Natural killer cell (primary cell): ENCODE measurements around the gene TAS2R13. TPM values are rescaled to one million over a fixed set of nuclear protein-coding genes. Genes with fewer than 3 reads are reported as not detected.

ENCODE experiments used
- ATAC-seq, 3 donors: fragments of 150-1000 bp in 2 of 3; fragments of 200-7000 bp in 1 of 3; cut with Tn5 transposase; 1 replicate in 1 of 3; 2 replicates in 2 of 3; pipeline ENCODE4 v1.10.0; 2021; ENCODE audit warnings: mild to moderate bottlenecking in 2 of 3, moderate library complexity in 2 of 3
- DNase-seq, 2 donors: peaks; one replicate each; pipeline versions ENCODE4 v3.0.0 to v3.0.0-alpha.2; 2013 to 2021; ENCODE audit warnings: mixed read lengths in 1 of 2
- H3K27ac ChIP-seq: one replicate; pipeline ENCODE4 v1.5.1; 2013; ENCODE audit warnings: mild to moderate bottlenecking, low read length
- H3K27me3 ChIP-seq: one replicate; pipeline ENCODE4 v1.6.1; 2013; ENCODE audit warnings: low read length; ENCODE audit not compliant: control insufficient read depth, insufficient read depth
- H3K36me3 ChIP-seq: one replicate; pipeline ENCODE4 v1.6.1; 2013; ENCODE audit warnings: low read length; ENCODE audit not compliant: control insufficient read depth, insufficient read depth
- H3K4me1 ChIP-seq: one replicate; pipeline ENCODE4 v1.6.1; 2013; ENCODE audit warnings: low read length; ENCODE audit not compliant: control insufficient read depth, insufficient read depth
- H3K4me3 ChIP-seq: one replicate; pipeline ENCODE4 v1.5.1; 2013; ENCODE audit warnings: low read length
- H3K9me3 ChIP-seq: one replicate; pipeline ENCODE4 v1.6.1; 2013; ENCODE audit warnings: low read length; ENCODE audit not compliant: control insufficient read depth, insufficient read depth
- H3K27ac Mint-ChIP-seq, 2 donors: one replicate each; pipeline ENCODE4 v1.8.0; 2022; ENCODE audit warnings: mild to moderate bottlenecking in 2 of 2, mixed read lengths in 2 of 2, moderate library complexity in 1 of 2
- H3K27me3 Mint-ChIP-seq, 2 donors: one replicate each; pipeline ENCODE4 v1.8.0; 2022; ENCODE audit warnings: low read depth in 2 of 2, mixed read lengths in 2 of 2
- H3K36me3 Mint-ChIP-seq: one replicate; pipeline ENCODE4 v1.8.0; 2022; ENCODE audit warnings: mixed read lengths
- H3K4me1 Mint-ChIP-seq, 2 donors: one replicate each; pipeline ENCODE4 v1.8.0; 2022; ENCODE audit warnings: mixed read lengths in 2 of 2
- H3K4me3 Mint-ChIP-seq: one replicate; pipeline ENCODE4 v1.8.0; 2022; ENCODE audit warnings: mild to moderate bottlenecking, moderate library complexity, mixed read lengths
- H3K9me3 Mint-ChIP-seq, 2 donors: one replicate each; pipeline ENCODE4 v1.8.0; 2022; ENCODE audit warnings: mixed read lengths in 2 of 2
- CTCF ChIP-seq: fragments of 200-600 bp; IDR thresholded peaks from one replicate; pipeline ENCODE4 v1.8.0; 2022; ENCODE audit warnings: antibody characterized with exemption
- WGBS: methylation state at CpG from one replicate; pipeline ENCODE4 v1.1.7; 2013; ENCODE audit warnings: missing lambda C conversion rate; ENCODE audit not compliant: insufficient coverage; 5-methylcytosine and 5-hydroxymethylcytosine counted together
- intact Hi-C: fragments of 100-400 bp; cut with micrococcal nuclease; formaldehyde crosslinking; loops from one replicate; pipeline ENCODE4 v1.14.2; 2022
- total RNA-seq, 4 donors: library from RNA; stranded (reverse); fragments of 120-200 nt in 1 of 4; gene quantifications; one replicate each; pipeline versions ENCODE4 v1.2.3 to v1.2.4, GENCODE V29; 2013 to 2022

Gene TAS2R13
- total RNA-seq, 3 donors from 2014 or later (not counting 1 experiment from before 2014, with no cell fraction given): 1.6 to 2.5 (median 2.0) TPM

- WGBS: 100% methylated on average over 1 of the region's 2 CpGs
- no peak for DNase-seq
- Mint-ChIP-seq H3K9me3 (peaks cover 4 to 5% of the 10 kb centered on the region in 2 donors), H3K27ac (no peak overlapping the region), H3K27me3 (no peaks in the 10 kb centered on the region), H3K4me1 (peaks cover 0 to 2% of the 10 kb centered on the region in 2 donors), H3K4me3 (no peak overlapping the region), H3K36me3 (peaks cover 38% of the 10 kb centered on the region)
- no peaks in the 10 kb centered on the region for H3K4me1 ChIP-seq
- no peak for TF ChIP-seq CTCF
- no peak for ATAC-seq
- no peaks in the 10 kb centered on the region for H3K27me3 ChIP-seq
- no peak overlapping the region for H3K27ac ChIP-seq
- intact Hi-C loops: no loop called here
- H3K4me3 ChIP-seq: no peak overlapping the region
- H3K36me3 ChIP-seq: peaks cover 2% of the 10 kb centered on the region
- H3K9me3 ChIP-seq: peaks cover 10% of the 10 kb centered on the region
Measured at GRCh38 chr12:10863512-10864218, 45.7 kb downstream of the TAS2R13 start.

GRCh38 chr12:10861366-10861765 lies 48.0 kb downstream of the TAS2R13 start:
- no peaks in the 10 kb centered on the region for H3K4me1 ChIP-seq
- H3K27ac ChIP-seq: no peak overlapping the region
- no peak for TF ChIP-seq CTCF
- H3K4me3 Mint-ChIP-seq: no peak overlapping the region
- no peaks in the 10 kb centered on the region for H3K4me1 Mint-ChIP-seq
- ATAC-seq (no peak), DNase-seq (no peak)
- H3K36me3 Mint-ChIP-seq: peaks cover 56% of the 10 kb centered on the region
- H3K4me3 ChIP-seq: no peak overlapping the region
- WGBS: 96% methylated on average over 2 of the region's 2 CpGs
- no peak overlapping the region for H3K27ac Mint-ChIP-seq
- H3K36me3 ChIP-seq: peaks cover 6% of the 10 kb centered on the region
- intact Hi-C loops: no loop called here
- peaks cover 24% of the 10 kb centered on the region for H3K9me3 ChIP-seq
- no peaks in the 10 kb centered on the region for H3K27me3 Mint-ChIP-seq
- no peaks in the 10 kb centered on the region for H3K27me3 ChIP-seq
- H3K9me3 Mint-ChIP-seq: peaks cover 4 to 15% of the 10 kb centered on the region in 2 donors

Other genes with a start within 250 kb of the TAS2R13 start
- gene STYK1, start 235.5 kb downstream of the TAS2R13 start, total RNA-seq: 1 to 10 TPM; 2.0 to 2.6 (median 2.4) TPM
- 10 to 100 TPM; 13.4 to 36.0 (median 33.0) TPM for gene YBX3, start 186.2 kb downstream of the TAS2R13 start, total RNA-seq
- gene TAS2R7, start 106.9 kb downstream of the TAS2R13 start, total RNA-seq: not detected
- not detected for gene TAS2R8, start 102.3 kb downstream of the TAS2R13 start, total RNA-seq
- gene TAS2R9, start 99.4 kb downstream of the TAS2R13 start, total RNA-seq: not detected
- 1 to 10 TPM in 1 of 3 donors, under 1 TPM in 1, not detected in 1; 0.60 to 1.2 TPM for gene TAS2R10, start 83.2 kb downstream of the TAS2R13 start, total RNA-seq
- gene PRR4, start 60.1 kb downstream of the TAS2R13 start, total RNA-seq: 1 to 10 TPM; 3.0 to 8.1 (median 3.6) TPM
- gene PRH1, start 25.3 kb downstream of the TAS2R13 start, total RNA-seq: 10 to 100 TPM; 35.1 to 46.1 (median 40.6) TPM
- 1 to 10 TPM in 1 of 3 donors, not detected in 2; 1.0 TPM for gene PRH2, start 19.7 kb upstream of the TAS2R13 start, total RNA-seq
- 1 to 10 TPM; 3.6 to 4.8 (median 4.4) TPM for gene TAS2R14, start 29.7 kb upstream of the TAS2R13 start, total RNA-seq
- gene TAS2R50, start 77.3 kb upstream of the TAS2R13 start, total RNA-seq: 1 to 10 TPM in 2 of 3 donors, under 1 TPM in 1; 0.88 to 3.0 (median 2.0) TPM
- 1 to 10 TPM; 2.0 to 2.8 (median 2.4) TPM for gene TAS2R20, start 88.7 kb upstream of the TAS2R13 start, total RNA-seq
- 1 to 10 TPM; 2.9 to 4.1 (median 3.8) TPM for gene TAS2R19, start 113.1 kb upstream of the TAS2R13 start, total RNA-seq
- gene TAS2R31, start 121.8 kb upstream of the TAS2R13 start, total RNA-seq: 1 to 10 TPM; 3.7 to 6.2 (median 4.0) TPM
- 1 to 10 TPM; 3.3 to 4.5 (median 4.4) TPM for gene TAS2R46, start 152.7 kb upstream of the TAS2R13 start, total RNA-seq
- gene TAS2R43, start 182.8 kb upstream of the TAS2R13 start, total RNA-seq: 1 to 10 TPM; 2.1 to 6.7 (median 4.5) TPM
- gene TAS2R30, start 225.1 kb upstream of the TAS2R13 start, total RNA-seq: 1 to 10 TPM; 6.9 to 9.7 (median 6.9) TPM